Melanocyte of skin (primary cell): ENCODE data around the gene PALS2. TPM values are rescaled to one million over a fixed set of nuclear protein-coding genes. Genes with fewer than 3 reads are reported as not detected.

Experiments
- small RNA-seq, 2 donors: library from RNA; depleted of rRNA; stranded (forward); fragments of <200 nt; gene quantifications; one replicate each; pipeline ENCODE3, GENCODE V24; 2012
- total RNA-seq, 2 donors: library from RNA; depleted of rRNA; stranded (reverse); fragments of >200 nt; gene quantifications; 2 replicates each; pipeline ENCODE4 v1.2.3, GENCODE V29; 2012

Gene PALS2
- 1 to 10 TPM; 3.1 to 8.0 TPM for total RNA-seq

DNA sequence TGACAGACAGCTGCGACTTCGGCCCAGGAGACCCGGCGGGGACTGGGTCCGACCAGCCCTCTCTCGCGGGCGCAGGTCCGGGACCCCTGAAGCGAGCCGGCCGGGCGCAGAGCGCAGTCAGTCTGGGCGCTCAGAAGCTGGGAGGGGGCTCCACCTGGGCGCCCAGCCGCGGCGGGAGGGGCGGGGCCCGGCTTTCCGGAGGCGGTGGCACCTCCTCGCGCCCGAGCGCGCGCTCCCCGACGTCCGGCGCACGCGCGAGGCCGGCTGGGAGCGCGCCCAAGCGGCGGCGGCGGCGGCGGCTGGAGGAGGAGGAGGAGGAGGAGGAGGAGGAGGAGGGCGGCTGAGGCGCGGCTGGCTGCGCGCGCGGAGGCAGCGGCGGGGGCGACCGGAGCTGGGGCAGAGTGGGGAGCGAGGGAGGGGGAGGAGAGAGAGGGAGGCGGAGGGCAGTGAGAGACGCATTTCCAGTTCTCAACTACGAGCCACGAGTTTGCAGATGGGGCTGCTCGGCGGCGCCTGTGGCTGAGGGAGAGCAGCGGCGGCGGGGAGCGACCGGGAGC lies at the start of gene PALS2:
Gene PALS2 (plus strand): TSS at position 456 of the 557 bp plus-strand sequence. CDS start 50,216 bp downstream, outside the sequence.

Small RNA genes within 50 kb of the gene (small RNA-seq; reads per million reads assigned to genes)
- 0 reads per million in 2 donors for gene RNU6-1103P
- gene SUMO2P14: 0 reads per million in 2 donors

Other genes with a start within 250 kb of the PALS2 start
- gene GSDME, start 184.0 kb downstream of the PALS2 start, total RNA-seq: 10 to 100 TPM; 11.4 to 13.3 TPM